WI38 (cell line): Measurements from ENCODE around the gene MPI.

Experiments
- H3K4me3 ChIP-seq: 2 replicates; pipeline ENCODE4 v1.5.1; 2011; ENCODE audit warnings: low read depth, mild to moderate bottlenecking, control low read depth, low read length
- CTCF ChIP-seq: IDR thresholded peaks from 2 replicates; pipeline ENCODE4 v1.5.1; 2012; ENCODE audit warnings: low read depth, mild to moderate bottlenecking, control low read depth, low read length

The MPI gene

GRCh38 chr15:74844319-74845207 is 45.3 kb upstream of the MPI start:
- TF ChIP-seq CTCF: no peak
- H3K4me3 ChIP-seq: no peak overlapping the region

- H3K4me3 ChIP-seq: no peak overlapping the region
- no peak for TF ChIP-seq CTCF
Observed at GRCh38 chr15:74845208-74845568, 44.7 kb upstream of the MPI start.

GRCh38 chr15:74845581-74845980 is 44.3 kb upstream of the MPI start:
- no peak for TF ChIP-seq CTCF
- H3K4me3 ChIP-seq: no peak overlapping the region

- H3K4me3 ChIP-seq: no peak overlapping the region
- TF ChIP-seq CTCF: no peak
Observed at GRCh38 chr15:74847432-74847831, 42.4 kb upstream of the MPI start.

- no peak for TF ChIP-seq CTCF
- no peak overlapping the region for H3K4me3 ChIP-seq
Observed at GRCh38 chr15:74850393-74850792, 39.4 kb upstream of the MPI start.

- TF ChIP-seq CTCF: no peak
- H3K4me3 ChIP-seq: no peak overlapping the region
Observed at GRCh38 chr15:74851960-74852359, 37.9 kb upstream of the MPI start.

- TF ChIP-seq CTCF: no peak
- H3K4me3 ChIP-seq: no peak overlapping the region
Observed at GRCh38 chr15:74854453-74855022, 35.3 kb upstream of the MPI start.
